Activated CD8-positive, alpha-beta T cell treated with anti-CD3 and anti-CD28 coated beads, Interleukin-2, amount 10 ng/mL, durations not matched to agents 7 days and 5 days (primary cell): ENCODE measurements around the gene CP. TPM values are rescaled to one million over a fixed set of nuclear protein-coding genes. Genes with fewer than 3 reads are reported as not detected.

Experiments used
- ATAC-seq: fragments of 150-1000 bp; cut with Tn5 transposase; one replicate; pipeline ENCODE4 v1.10.0; 2021; ENCODE audit warnings: moderate library complexity
- CTCF ChIA-PET: fragments of 350-600 bp; sonication (Branson Sonifier 250); formaldehyde crosslinking; loops from one replicate; lab custom pipeline; 2021; ENCODE audit warnings: antibody characterized with exemption; lab: Charles Lee
- POLR2A ChIA-PET: fragments of 350-600 bp; sonication (Branson Sonifier 250); formaldehyde crosslinking; loops from one replicate; lab custom pipeline; 2021; ENCODE audit warnings: antibody characterized with exemption; lab: Charles Lee
- DNase-seq: peaks from one replicate; pipeline ENCODE4 v3.0.0-alpha.2; 2020
- H3K27ac Mint-ChIP-seq: one replicate; pipeline ENCODE4 v1.8.0; 2021; ENCODE audit warnings: mild to moderate bottlenecking, mixed read lengths
- H3K27me3 Mint-ChIP-seq: one replicate; pipeline ENCODE4 v1.8.0; 2021; ENCODE audit warnings: low read depth, mixed read lengths
- H3K36me3 Mint-ChIP-seq: one replicate; pipeline ENCODE4 v1.8.0; 2021; ENCODE audit warnings: low read depth, mixed read lengths
- H3K4me1 Mint-ChIP-seq: one replicate; pipeline ENCODE4 v1.8.0; 2021; ENCODE audit warnings: low read depth, mixed read lengths
- H3K4me3 Mint-ChIP-seq: one replicate; pipeline ENCODE4 v1.8.0; 2021; ENCODE audit warnings: mild to moderate bottlenecking, mixed read lengths
- H3K9me3 Mint-ChIP-seq: one replicate; pipeline ENCODE4 v1.8.0; 2022; ENCODE audit warnings: mixed read lengths; ENCODE audit not compliant: insufficient read depth
- total RNA-seq, 2 experiments: library from RNA; stranded (reverse); gene quantifications; one replicate each; pipeline ENCODE4 v1.2.3, GENCODE V29; 2021

Gene CP
- not detected for total RNA-seq

GRCh38 chr3:149221783-149222517 lies at the start of gene CP:
CP (minus strand) TSS chr3:149221829; CDS start chr3:149221792, 37 bp downstream.
- Mint-ChIP-seq H3K27ac (no peak within 1 kb of the TSS), H3K27me3 (peaks cover 4% of the 10 kb centered on the region), H3K4me1 (peaks cover 25% of the 10 kb centered on the region), H3K36me3 (peaks cover 2% of the 10 kb centered on the region), H3K4me3 (no peak within 1 kb of the TSS), H3K9me3 (no peaks in the 10 kb centered on the region)
- no peak for DNase-seq
- ChIA-PET POLR2A (no interaction called here), CTCF (no interaction called here)
- no peak for ATAC-seq

DNA sequence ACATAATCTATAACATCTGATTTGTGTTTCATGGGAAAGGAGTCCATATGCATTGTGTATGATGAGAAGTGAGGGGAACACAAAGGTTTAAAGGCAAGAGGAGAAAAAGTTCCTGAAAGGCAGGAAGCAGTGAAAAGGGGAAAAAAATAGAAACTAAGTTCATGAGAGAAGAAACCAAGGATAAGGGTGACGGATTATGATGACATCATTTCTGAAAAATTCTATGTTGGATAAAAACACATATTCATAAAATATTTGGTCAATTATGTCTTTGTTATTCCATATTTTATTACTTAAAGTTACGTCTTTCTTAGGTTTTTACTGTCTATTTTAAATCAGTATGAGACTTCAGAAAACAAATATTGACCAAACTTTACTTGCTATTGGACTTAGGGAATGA lies 48.6 kb upstream of the CP start:
- Mint-ChIP-seq H3K4me3 (no peak overlapping the region), H3K36me3 (no peaks in the 10 kb centered on the region), H3K27ac (no peak overlapping the region), H3K27me3 (no peaks in the 10 kb centered on the region), H3K9me3 (no peaks in the 10 kb centered on the region), H3K4me1 (peaks cover 3% of the 10 kb centered on the region)
- POLR2A ChIA-PET = no interaction called here
- ATAC-seq (no peak), DNase-seq (no peak)
- CTCF ChIA-PET = interaction anchor here (6.0 to 6.3 kb wide), 2 partner anchors 149 to 315 kb away, joined by 52 to 113 read pairs; no protein-coding TSS in a partner anchor

- H3K4me1 Mint-ChIP-seq = peaks cover 3% of the 10 kb centered on the region
- CTCF ChIA-PET = interaction anchor here (3.2 kb wide), 1 partner anchor 149 kb away, joined by 14 read pairs; no protein-coding TSS in a partner anchor
- H3K4me3 Mint-ChIP-seq = no peak overlapping the region
- H3K9me3 Mint-ChIP-seq = no peaks in the 10 kb centered on the region
- no peaks in the 10 kb centered on the region for H3K27me3 Mint-ChIP-seq
- POLR2A ChIA-PET = no interaction called here
- H3K36me3 Mint-ChIP-seq = no peaks in the 10 kb centered on the region
- no peak overlapping the region for H3K27ac Mint-ChIP-seq
- ATAC-seq (no peak), DNase-seq (no peak)
Measured at GRCh38 chr3:149269687-149270086, 48.1 kb upstream of the CP start.

DNA sequence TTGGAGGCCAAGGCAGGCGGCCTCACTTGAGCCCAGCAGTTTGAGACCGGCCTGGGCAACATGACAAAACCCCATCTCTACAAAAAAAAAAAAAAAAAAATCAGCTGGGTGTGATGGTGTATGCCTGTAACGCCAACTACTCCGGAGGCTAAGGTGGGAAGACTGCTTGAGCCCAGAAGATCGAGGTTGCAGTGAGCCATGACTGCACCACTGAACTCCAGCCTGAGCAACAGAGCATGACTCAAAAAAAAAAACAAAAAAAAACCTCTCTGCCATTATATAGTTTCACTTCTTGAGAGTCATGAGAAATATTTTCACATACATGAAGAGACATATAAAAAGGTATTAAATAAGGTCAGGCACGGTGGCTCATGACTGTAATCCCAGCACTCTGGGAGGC lies 45.9 kb upstream of the CP start:
- H3K9me3 Mint-ChIP-seq = no peaks in the 10 kb centered on the region
- no peak overlapping the region for H3K27ac Mint-ChIP-seq
- no peak for ATAC-seq
- ChIA-PET POLR2A (no interaction called here), CTCF (interaction anchor here (3.2 kb wide), 1 partner anchor 147 kb away, joined by 14 read pairs; no protein-coding TSS in a partner anchor)
- DNase-seq = no peak
- no peaks in the 10 kb centered on the region for H3K4me1 Mint-ChIP-seq
- H3K4me3 Mint-ChIP-seq = no peak overlapping the region
- no peaks in the 10 kb centered on the region for H3K36me3 Mint-ChIP-seq
- peaks cover 13% of the 10 kb centered on the region for H3K27me3 Mint-ChIP-seq

DNA sequence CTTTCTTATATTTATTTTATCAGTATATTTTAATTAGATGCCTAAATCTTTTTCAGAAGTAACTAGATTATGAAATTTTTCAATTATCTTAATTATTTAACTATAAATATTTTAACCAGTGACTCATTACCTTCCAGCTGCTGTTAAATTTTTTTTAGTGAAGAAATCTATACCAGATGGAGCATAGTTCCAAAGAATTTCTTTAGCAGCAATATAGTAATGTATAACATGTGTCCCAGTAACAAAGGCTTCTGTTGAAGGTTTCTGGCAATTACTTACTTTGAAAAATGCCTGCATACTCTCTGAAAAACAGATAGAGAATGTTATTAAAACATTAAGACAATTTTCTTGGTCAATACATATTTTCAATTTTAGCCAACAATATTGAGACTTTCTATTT lies 45.1 kb upstream of the CP start:
- no peak for DNase-seq
- CTCF ChIA-PET = interaction anchor here (3.2 kb wide), 1 partner anchor 147 kb away, joined by 14 read pairs; no protein-coding TSS in a partner anchor
- H3K27me3 Mint-ChIP-seq = peaks cover 13% of the 10 kb centered on the region
- no peaks in the 10 kb centered on the region for H3K9me3 Mint-ChIP-seq
- ATAC-seq = no peak
- H3K4me3 Mint-ChIP-seq = no peak overlapping the region
- H3K36me3 Mint-ChIP-seq = no peaks in the 10 kb centered on the region
- POLR2A ChIA-PET = no interaction called here
- H3K27ac Mint-ChIP-seq = no peak overlapping the region
- H3K4me1 Mint-ChIP-seq = no peaks in the 10 kb centered on the region

DNA sequence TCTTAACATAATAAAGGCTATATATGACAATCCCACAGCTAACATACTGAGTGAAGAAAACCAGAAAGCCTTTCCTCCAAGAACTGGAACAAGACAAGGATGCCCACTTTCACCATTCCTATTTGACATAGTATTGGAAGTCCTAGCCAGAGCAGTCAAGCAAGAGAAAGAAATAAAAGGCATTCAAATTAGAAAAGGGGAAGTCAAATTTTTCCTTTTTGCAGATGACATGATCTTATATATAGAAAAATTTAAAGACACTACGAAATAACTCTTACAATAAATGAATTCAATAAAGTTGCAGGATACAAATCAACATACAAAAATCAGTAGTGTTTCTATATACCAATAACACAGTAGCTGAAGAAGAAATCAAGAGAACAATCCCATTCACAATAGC lies 42.2 kb upstream of the CP start:
- no peak overlapping the region for H3K4me3 Mint-ChIP-seq

GRCh38 chr3:149258714-149259113 lies 37.1 kb upstream of the CP start:
- ChIA-PET POLR2A (interaction anchor here (0.6 kb wide), 1 partner anchor 262 kb away, joined by 3 read pairs; no protein-coding TSS in a partner anchor), CTCF (interaction anchor here (1.0 kb wide), 1 partner anchor 13 kb away, joined by 3 read pairs; no protein-coding TSS in a partner anchor)
- no peaks in the 10 kb centered on the region for H3K36me3 Mint-ChIP-seq
- H3K27me3 Mint-ChIP-seq = peaks cover 19% of the 10 kb centered on the region
- DNase-seq (no peak), ATAC-seq (no peak)
- H3K4me1 Mint-ChIP-seq = peaks cover 8% of the 10 kb centered on the region
- no peaks in the 10 kb centered on the region for H3K9me3 Mint-ChIP-seq
- H3K4me3 Mint-ChIP-seq = no peak overlapping the region
- no peak overlapping the region for H3K27ac Mint-ChIP-seq

More for the DNA sequence above, 42.2 kb upstream of the CP start:
- no peaks in the 10 kb centered on the region for H3K9me3 Mint-ChIP-seq
- H3K27me3 Mint-ChIP-seq = peaks cover 16% of the 10 kb centered on the region
- no peak for DNase-seq
- H3K4me1 Mint-ChIP-seq = peaks cover 8% of the 10 kb centered on the region
- ATAC-seq = no peak
- ChIA-PET CTCF (no interaction called here), POLR2A (no interaction called here)
- no peak overlapping the region for H3K27ac Mint-ChIP-seq
- no peaks in the 10 kb centered on the region for H3K36me3 Mint-ChIP-seq

DNA sequence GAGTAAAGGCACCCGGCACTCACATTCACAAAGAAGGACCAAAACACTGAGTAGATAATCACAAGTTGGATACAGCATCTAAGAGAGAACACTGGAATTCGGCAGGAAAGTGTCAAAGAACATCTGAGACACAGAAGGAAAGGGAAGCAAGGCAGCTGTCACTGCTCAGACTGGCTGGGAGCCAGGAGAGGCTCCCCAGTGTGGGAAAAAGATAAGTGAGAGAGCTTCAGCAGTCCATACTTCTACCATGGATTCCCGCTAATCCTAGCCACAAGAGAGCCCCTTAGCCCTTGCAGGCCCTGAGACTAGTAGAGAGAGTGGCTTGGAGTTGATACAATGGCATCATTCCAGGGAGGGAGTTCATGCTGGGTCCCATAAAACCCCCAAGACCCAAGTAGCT lies 36.7 kb upstream of the CP start:
- no peak for DNase-seq
- no peak overlapping the region for H3K27ac Mint-ChIP-seq
- H3K27me3 Mint-ChIP-seq = peaks cover 18% of the 10 kb centered on the region
- H3K4me1 Mint-ChIP-seq = peaks cover 8% of the 10 kb centered on the region
- H3K36me3 Mint-ChIP-seq = no peaks in the 10 kb centered on the region
- no peak for ATAC-seq
- no peak overlapping the region for H3K4me3 Mint-ChIP-seq
- POLR2A ChIA-PET = no interaction called here
- CTCF ChIA-PET = interaction anchor here (1.0 kb wide), 1 partner anchor 13 kb away, joined by 3 read pairs; no protein-coding TSS in a partner anchor
- H3K9me3 Mint-ChIP-seq = no peaks in the 10 kb centered on the region

DNA sequence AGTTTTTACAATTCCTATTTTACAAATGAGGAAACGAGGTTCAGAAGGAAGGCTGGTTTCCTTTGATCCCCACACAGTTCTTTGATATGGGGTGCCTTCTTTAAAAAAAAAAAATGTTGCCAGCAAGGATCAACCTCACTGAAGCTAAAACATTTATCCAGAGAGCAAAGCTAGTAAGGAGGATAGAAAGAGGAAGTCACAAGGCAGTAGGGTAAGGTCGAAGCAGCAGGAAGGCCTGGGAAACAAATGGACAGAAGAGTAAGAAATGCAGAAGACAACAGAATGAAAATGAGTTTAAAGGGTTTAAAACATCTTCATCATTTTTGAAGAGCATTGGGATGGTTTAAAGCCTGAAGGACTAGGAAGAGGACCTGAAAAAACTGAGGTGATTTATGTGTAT lies 30.6 kb upstream of the CP start:
- ATAC-seq (no peak), DNase-seq (no peak)
- Mint-ChIP-seq H3K9me3 (no peaks in the 10 kb centered on the region), H3K27me3 (peaks cover 9% of the 10 kb centered on the region), H3K4me1 (peaks cover 14% of the 10 kb centered on the region), H3K36me3 (no peaks in the 10 kb centered on the region), H3K27ac (no peak overlapping the region), H3K4me3 (no peak overlapping the region)
- CTCF ChIA-PET = no interaction called here
- POLR2A ChIA-PET = no interaction called here

- Mint-ChIP-seq H3K27me3 (peaks cover 7% of the 10 kb centered on the region), H3K36me3 (no peaks in the 10 kb centered on the region), H3K27ac (no peak overlapping the region), H3K4me1 (peaks cover 19% of the 10 kb centered on the region), H3K9me3 (no peaks in the 10 kb centered on the region), H3K4me3 (no peak overlapping the region)
- no peak for DNase-seq
- ATAC-seq = no peak
- ChIA-PET POLR2A (no interaction called here), CTCF (interaction anchor here (1.6 kb wide), 1 partner anchor 131 kb away, joined by 5 read pairs; no protein-coding TSS in a partner anchor)
Measured at GRCh38 chr3:149251186-149251585, 29.6 kb upstream of the CP start.

GRCh38 chr3:149247929-149248691 lies 26.5 kb upstream of the CP start:
- Mint-ChIP-seq H3K27ac (no peak overlapping the region), H3K27me3 (no peaks in the 10 kb centered on the region), H3K9me3 (no peaks in the 10 kb centered on the region), H3K4me1 (peaks cover 32% of the 10 kb centered on the region), H3K36me3 (no peaks in the 10 kb centered on the region), H3K4me3 (no peak overlapping the region)
- ChIA-PET POLR2A (no interaction called here), CTCF (no interaction called here)
- ATAC-seq (no peak), DNase-seq (no peak)
